ENCODE data around the gene TIMM10B.

TIMM10B gene

GRCh38 chr11:6456361-6457073 is 24.8 kb upstream of the TIMM10B start:
- no peak for DNase-seq (ENCODE audit: low spot score)
- TF ChIP-seq CTCF (IDR thresholded peaks at IDR 0.05; ENCODE audit: extremely low read depth, missing control alignments), result no peak

- no peak for TF ChIP-seq CTCF (IDR thresholded peaks at IDR 0.05; ENCODE audit: extremely low read depth, missing control alignments)
Observed at GRCh38 chr11:6457581-6458320, 23.6 kb upstream of the TIMM10B start.

DNA sequence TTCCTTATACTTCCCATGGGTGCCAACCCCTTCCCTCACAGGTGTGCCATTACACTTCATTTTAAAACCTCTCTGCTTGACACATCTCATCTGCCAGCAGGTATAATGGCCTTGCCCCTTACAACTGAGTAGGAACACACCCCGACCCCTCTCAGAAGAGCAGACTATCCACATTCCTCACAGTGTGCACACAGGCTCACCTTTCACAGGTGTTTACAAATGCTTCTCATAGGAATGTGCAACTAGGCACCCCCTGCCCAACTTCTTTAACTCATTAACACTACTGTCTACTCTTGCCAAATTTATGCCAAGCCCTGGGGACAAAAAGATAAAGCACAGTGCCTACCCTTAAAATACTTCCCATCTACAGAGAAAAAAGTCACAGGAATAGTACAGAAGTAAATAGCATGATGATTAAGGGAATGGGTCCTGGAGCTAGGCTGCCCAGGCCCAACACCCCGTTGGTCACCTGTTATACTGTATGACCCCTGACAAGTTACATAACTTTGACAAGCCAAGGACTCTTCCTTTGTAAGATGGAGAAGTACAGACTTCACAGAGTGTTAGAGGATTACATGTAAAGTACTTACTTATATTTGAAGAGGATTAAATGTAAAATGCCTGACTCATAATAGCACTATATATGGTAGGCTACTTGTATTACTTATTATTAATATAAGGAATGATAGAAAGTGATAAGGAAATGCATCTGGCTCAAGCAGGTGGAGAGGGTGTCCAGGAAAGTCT is 22.8 kb upstream of the TIMM10B start:
- no peak for TF ChIP-seq CTCF (IDR thresholded peaks at IDR 0.05; ENCODE audit: extremely low read depth, missing control alignments)

More at GRCh38 chr11:6457581-6458320, 23.6 kb upstream of the TIMM10B start:
- DNase-seq (ENCODE audit: low spot score), result no peak

DNA sequence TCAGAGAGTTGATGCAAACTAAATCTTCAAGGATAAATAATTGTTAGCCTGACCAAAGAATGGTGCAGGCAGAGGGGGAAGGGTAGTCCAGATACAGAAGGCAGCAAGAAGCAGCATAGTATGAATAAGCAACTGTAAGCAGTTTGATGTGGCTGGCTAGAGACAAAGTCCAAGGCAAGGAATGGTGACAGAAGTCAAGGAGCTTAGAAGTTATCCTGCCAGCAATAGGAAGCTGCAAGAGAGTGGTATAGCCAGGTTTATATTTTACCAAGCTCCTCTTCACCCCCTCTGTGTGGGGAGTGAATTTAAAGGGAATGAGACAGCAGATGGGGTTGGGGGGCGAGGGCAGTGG is 22.2 kb upstream of the TIMM10B start:
- TF ChIP-seq CTCF (IDR thresholded peaks at IDR 0.05; ENCODE audit: extremely low read depth, missing control alignments), result no peak
- DNase-seq (ENCODE audit: low spot score), result no peak

More for the DNA sequence above, 22.8 kb upstream of the TIMM10B start:
- DNase-seq (ENCODE audit: low spot score), result no peak

DNA sequence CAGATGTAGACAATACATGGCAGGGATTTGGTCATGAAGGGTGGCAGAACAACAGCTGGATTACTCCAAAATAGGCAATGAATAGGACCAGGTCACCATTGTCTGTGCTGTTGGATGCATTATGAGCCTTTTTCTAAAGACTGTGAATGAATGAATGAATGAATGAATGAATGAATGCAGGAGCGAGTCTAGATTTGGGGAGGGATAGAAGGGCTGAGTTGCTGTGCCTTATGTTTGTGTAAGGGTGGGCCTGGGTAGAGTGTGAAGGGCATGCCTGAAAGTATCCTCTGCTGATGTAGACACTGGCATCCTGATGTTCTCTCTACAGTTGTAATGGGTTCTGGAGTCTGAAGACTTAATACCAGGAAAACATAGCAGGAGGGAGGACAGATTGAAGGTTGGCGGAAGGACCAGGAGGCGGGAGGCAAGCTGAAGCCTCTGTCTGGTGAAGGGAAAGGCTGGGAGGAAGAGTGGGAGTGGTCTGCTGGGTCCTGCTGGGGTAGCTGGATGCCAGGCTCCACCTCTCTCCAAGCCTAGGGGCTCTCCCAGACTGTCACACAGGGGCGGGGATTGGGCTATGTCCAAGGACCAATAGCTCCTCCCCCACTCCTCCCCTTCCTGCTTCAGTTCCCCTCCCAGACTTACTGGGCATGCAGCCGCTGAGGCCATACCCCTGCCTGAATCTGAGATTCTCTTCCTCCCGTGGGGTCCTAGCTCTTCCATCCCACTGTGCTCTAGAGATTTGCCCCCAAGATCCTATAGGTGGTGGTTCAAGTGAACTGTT is 12.4 kb upstream of the TIMM10B start:
- peak; percentile 87 for DNase-seq (ENCODE audit: low spot score)

DNA sequence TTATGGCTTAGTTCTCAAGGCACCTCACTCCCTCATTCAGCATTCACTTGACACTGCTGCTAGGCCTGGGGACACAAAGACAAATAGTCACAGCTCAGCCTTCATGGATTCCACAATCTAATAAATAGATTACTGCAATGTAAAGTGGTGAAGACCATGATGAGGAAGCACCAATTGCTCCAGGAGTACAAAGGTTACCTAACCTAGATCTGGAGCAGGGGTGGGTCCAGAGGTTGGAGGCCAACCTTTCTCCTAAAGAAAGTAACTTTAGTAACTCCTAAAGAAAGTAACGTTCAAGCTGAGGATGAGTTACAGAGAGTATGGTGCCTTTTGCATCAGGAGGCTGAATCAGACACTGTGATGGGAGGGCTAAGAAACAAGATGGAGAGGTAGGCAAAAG is 11.7 kb upstream of the TIMM10B start:
- no peak for DNase-seq (ENCODE audit: low spot score)
- no peak for TF ChIP-seq CTCF (IDR thresholded peaks at IDR 0.05; ENCODE audit: extremely low read depth, missing control alignments)

More for the DNA sequence above, 12.4 kb upstream of the TIMM10B start:
- TF ChIP-seq CTCF (IDR thresholded peaks at IDR 0.05; ENCODE audit: extremely low read depth, missing control alignments), result no peak
